Tibial nerve (tissue), 4 donors: ENCODE results near the gene KDM4B.

Experiments used
- EP300 ChIP-seq, 2 donors: sonication (generic); formaldehyde crosslinking; IDR thresholded peaks; one replicate each; pipeline ENCODE4 v1.6.1; 2017; ENCODE audit warnings: antibody characterized with exemption in 2 of 2, mild to moderate bottlenecking in 1 of 2
- POLR2A ChIP-seq, 2 donors: fragments of 450-650 bp; IDR thresholded peaks; one replicate each; pipeline ENCODE4 v1.6.1; 2017; ENCODE audit warnings: antibody characterized with exemption in 2 of 2, mild to moderate bottlenecking in 2 of 2, moderate library complexity in 2 of 2
- TF ChIP-seq, protein P1 (sequence below), 5 experiments: fragments of 200-600 bp in 3 of 5; fragments of 450-650 bp in 2 of 5; sonication (generic) in 3 of 5; IDR thresholded peaks; one replicate each; pipeline ENCODE4 v1.5.1; 2016 to 2019; ENCODE audit warnings: antibody characterized with exemption in 5 of 5, mild to moderate bottlenecking in 3 of 5, moderate library complexity in 2 of 5

DNA sequence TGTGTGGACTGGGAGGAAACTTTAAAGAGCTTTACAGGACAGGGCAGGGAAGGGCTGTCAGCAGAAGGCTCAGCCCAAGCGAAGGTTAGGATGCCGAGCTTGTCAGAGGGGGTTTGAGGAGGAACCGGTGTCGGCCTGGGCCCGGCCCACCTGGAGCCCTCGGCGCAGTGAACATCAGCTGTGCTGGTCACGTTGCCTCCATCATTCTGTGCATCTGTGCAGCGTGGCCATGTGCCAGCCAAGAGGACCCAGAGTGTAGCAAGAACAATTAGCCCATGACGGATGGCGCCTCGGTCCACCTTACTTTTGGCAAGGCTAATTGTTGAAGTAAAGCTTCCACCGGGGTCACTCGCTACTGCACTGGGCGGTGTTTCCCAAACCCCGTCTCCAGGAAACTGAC is 210.3 kb downstream of the KDM4B start:
- TF ChIP-seq, protein P1, sequence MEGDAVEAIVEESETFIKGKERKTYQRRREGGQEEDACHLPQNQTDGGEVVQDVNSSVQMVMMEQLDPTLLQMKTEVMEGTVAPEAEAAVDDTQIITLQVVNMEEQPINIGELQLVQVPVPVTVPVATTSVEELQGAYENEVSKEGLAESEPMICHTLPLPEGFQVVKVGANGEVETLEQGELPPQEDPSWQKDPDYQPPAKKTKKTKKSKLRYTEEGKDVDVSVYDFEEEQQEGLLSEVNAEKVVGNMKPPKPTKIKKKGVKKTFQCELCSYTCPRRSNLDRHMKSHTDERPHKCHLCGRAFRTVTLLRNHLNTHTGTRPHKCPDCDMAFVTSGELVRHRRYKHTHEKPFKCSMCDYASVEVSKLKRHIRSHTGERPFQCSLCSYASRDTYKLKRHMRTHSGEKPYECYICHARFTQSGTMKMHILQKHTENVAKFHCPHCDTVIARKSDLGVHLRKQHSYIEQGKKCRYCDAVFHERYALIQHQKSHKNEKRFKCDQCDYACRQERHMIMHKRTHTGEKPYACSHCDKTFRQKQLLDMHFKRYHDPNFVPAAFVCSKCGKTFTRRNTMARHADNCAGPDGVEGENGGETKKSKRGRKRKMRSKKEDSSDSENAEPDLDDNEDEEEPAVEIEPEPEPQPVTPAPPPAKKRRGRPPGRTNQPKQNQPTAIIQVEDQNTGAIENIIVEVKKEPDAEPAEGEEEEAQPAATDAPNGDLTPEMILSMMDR (IDR thresholded peaks at IDR 0.05) = no peak
- TF ChIP-seq POLR2A (IDR thresholded peaks at IDR 0.05) = no peak
- TF ChIP-seq EP300 (IDR thresholded peaks at IDR 0.05) = no peak
